PC-9 (cell line): Measurements from ENCODE around the gene TLK2. TPM values are rescaled to one million over a fixed set of nuclear protein-coding genes. Genes with fewer than 3 reads are reported as not detected.

Experiments
- BruUV-seq: library from RNA; stranded (reverse); fragments of 400-500 nt; replicated peaks from 2 replicates; lab custom pipeline; 2021; lab: Mats Ljungman, UMichigan
- CTCF ChIA-PET: fragments of 300-600 bp; sonication (Branson Sonifier 250); formaldehyde crosslinking; loops from one replicate; lab custom pipeline; 2022; ENCODE audit warnings: antibody characterized with exemption; lab: Charles Lee
- POLR2A ChIA-PET: fragments of 300-600 bp; sonication (Branson Sonifier 250); formaldehyde crosslinking; loops from one replicate; lab custom pipeline; 2022; ENCODE audit warnings: antibody characterized with exemption; ENCODE audit not compliant: unreplicated experiment; lab: Charles Lee
- DNase-seq, 2 experiments: peaks; one replicate each; pipeline versions ENCODE4 v3.0.0 to v3.0.0-alpha.2; 2015 to 2022; ENCODE audit warnings: mixed read lengths in 1 of 2
- H2AFZ ChIP-seq: fragments of 200-600 bp; sonication (generic); 2 replicates; pipeline ENCODE4 v1.8.1; 2017; ENCODE audit warnings: antibody characterized with exemption
- H3F3A ChIP-seq: fragments of 200-600 bp; sonication (generic); 2 replicates; pipeline ENCODE4 v1.8.1; 2017; ENCODE audit warnings: antibody characterized with exemption, mild to moderate bottlenecking, low read depth; ENCODE audit not compliant: insufficient read depth
- H3K27ac ChIP-seq: fragments of 200-600 bp; sonication (generic); 2 replicates; pipeline ENCODE4 v1.6.1; 2016; ENCODE audit warnings: mixed run types
- H3K27me3 ChIP-seq: fragments of 200-600 bp; sonication (generic); 2 replicates; pipeline ENCODE4 v1.6.1; 2016; ENCODE audit warnings: low read depth, mixed run types; ENCODE audit not compliant: insufficient read depth
- H3K36me3 ChIP-seq: fragments of 200-600 bp; sonication (generic); 2 replicates; pipeline ENCODE4 v1.6.1; 2016; ENCODE audit warnings: low read depth, mixed run types
- H3K4me1 ChIP-seq: fragments of 200-600 bp; sonication (generic); replicated peaks from 2 replicates; pipeline ENCODE4 v1.6.1; 2016; ENCODE audit warnings: mixed run types; ENCODE audit not compliant: insufficient read depth
- H3K4me2 ChIP-seq: fragments of 200-600 bp; sonication (generic); 2 replicates; pipeline ENCODE4 v1.6.1; 2017; ENCODE audit warnings: mixed run types
- H3K4me3 ChIP-seq: fragments of 200-600 bp; sonication (generic); 2 replicates; pipeline ENCODE4 v1.6.1; 2016; ENCODE audit warnings: mixed run types
- H3K79me2 ChIP-seq: fragments of 200-600 bp; sonication (generic); 2 replicates; pipeline ENCODE4 v1.6.1; 2017; ENCODE audit warnings: low read depth, mixed run types
- H3K9me2 ChIP-seq: fragments of 200-600 bp; sonication (generic); 2 replicates; pipeline ENCODE4 v1.8.1; 2017; ENCODE audit warnings: mild to moderate bottlenecking; ENCODE audit not compliant: insufficient read depth
- H3K9me3 ChIP-seq: fragments of 200-600 bp; sonication (generic); 2 replicates; pipeline ENCODE4 v1.8.1; 2016; ENCODE audit warnings: low read depth; ENCODE audit not compliant: insufficient read depth
- H4K20me1 ChIP-seq: fragments of 200-600 bp; sonication (generic); 2 replicates; pipeline ENCODE4 v1.8.1; 2017; ENCODE audit not compliant: insufficient read depth
- CTCF ChIP-seq: fragments of 200-600 bp; sonication (generic); conservative IDR thresholded peaks from 2 replicates; pipeline ENCODE4 v1.6.1; 2017; ENCODE audit warnings: mixed run types, antibody characterized with exemption, mild to moderate bottlenecking, moderate library complexity
- EZH2 ChIP-seq: fragments of 200-600 bp; sonication (generic); IDR thresholded peaks from 2 replicates; pipeline ENCODE4 v1.8.0; 2017; ENCODE audit warnings: antibody characterized with exemption, low read depth
- intact Hi-C: fragments of 100-400 bp; cut with micrococcal nuclease; formaldehyde crosslinking; loops from one replicate; pipeline ENCODE4 v1.10.0; 2022; ENCODE audit not compliant: unreplicated experiment
- total RNA-seq: library from RNA; stranded (reverse); gene quantifications from 2 replicates; pipeline ENCODE4 v1.2.3, GENCODE V29; 2021

Gene TLK2
- total RNA-seq, 1 experiment from 2014 or later: 40.7 TPM

- ChIA-PET POLR2A (interaction anchor here (0.6 kb wide), 1 partner anchor 489 kb away, joined by 3 read pairs; no protein-coding TSS in a partner anchor), CTCF (interaction anchor here (0.6 kb wide), 2 partner anchors 28 to 1905 kb away, joined by 3 read pairs; no protein-coding TSS in a partner anchor)
- no peaks in the 10 kb centered on the region; the same call in 1 of the 2 replicates for H4K20me1 ChIP-seq
- no peak overlapping the region for H3K4me2 ChIP-seq
- TF ChIP-seq CTCF: no peak
- TF ChIP-seq EZH2: no peak
- H3K4me3 ChIP-seq: no peak overlapping the region
- DNase-seq: peak in 1 of 2 experiments; percentile 42
- H3K36me3 ChIP-seq: peaks cover 30% of the 10 kb centered on the region
- no peaks in the 10 kb centered on the region for H3K9me3 ChIP-seq
- intact Hi-C loops: no loop called here
- H3F3A ChIP-seq: peaks cover 30% of the 10 kb centered on the region
- peaks cover 10% of the 10 kb centered on the region; the same call in 1 of the 2 replicates for H3K79me2 ChIP-seq
- no peak overlapping the region for H2AFZ ChIP-seq
- BruUV-seq: no TSS peak
- peaks cover 46% of the 10 kb centered on the region for H3K4me1 ChIP-seq
- no peaks in the 10 kb centered on the region for H3K9me2 ChIP-seq
- no peaks in the 10 kb centered on the region for H3K27me3 ChIP-seq
- no peak overlapping the region for H3K27ac ChIP-seq
Observed at GRCh38 chr17:62562656-62563055, 84.0 kb downstream of the TLK2 start.

- Histone ChIP-seq H3K36me3 (peaks cover 34% of the 10 kb centered on the region), H3K79me2 (peaks cover 9% of the 10 kb centered on the region; the same call in 1 of the 2 replicates), H3K4me1 (peaks cover 38% of the 10 kb centered on the region), H3K9me2 (no peaks in the 10 kb centered on the region), H3K4me3 (no peak overlapping the region), H4K20me1 (no peaks in the 10 kb centered on the region), H3K4me2 (no peak overlapping the region), H2AFZ (no peak overlapping the region), H3K27me3 (no peaks in the 10 kb centered on the region), H3K9me3 (no peaks in the 10 kb centered on the region), H3K27ac (peak overlapping the region; percentile 9; the same call in 1 of the 2 replicates), H3F3A (peaks cover 28% of the 10 kb centered on the region)
- TF ChIP-seq CTCF (no peak), EZH2 (no peak)
- intact Hi-C loops: no loop called here
- DNase-seq: no peak
- ChIA-PET POLR2A (interaction anchor here (0.7 kb wide), 1 partner anchor 1184 kb away, joined by 8 read pairs; no protein-coding TSS in a partner anchor), CTCF (interaction anchor here (0.6 kb wide), 1 partner anchor 1091 kb away, joined by 4 read pairs; no protein-coding TSS in a partner anchor)
- BruUV-seq: no TSS peak
Observed at GRCh38 chr17:62565817-62566216, 87.2 kb downstream of the TLK2 start.

- Histone ChIP-seq H3K4me2 (no peak overlapping the region), H3K36me3 (peaks cover 28% of the 10 kb centered on the region), H4K20me1 (no peaks in the 10 kb centered on the region), H2AFZ (no peak overlapping the region), H3K79me2 (0 out of 2 replicates have a peak, but pooled peaks cover under 1% of the 10 kb centered on the region), H3K27ac (no peak overlapping the region; the same call in 1 of the 2 replicates), H3K4me1 (peaks cover 29% of the 10 kb centered on the region), H3K9me3 (no peaks in the 10 kb centered on the region), H3F3A (peaks cover 18% of the 10 kb centered on the region), H3K4me3 (no peak overlapping the region), H3K9me2 (no peaks in the 10 kb centered on the region), H3K27me3 (no peaks in the 10 kb centered on the region)
- no TSS peak for BruUV-seq
- ChIA-PET POLR2A (no interaction called here), CTCF (no interaction called here)
- no peak for DNase-seq
- TF ChIP-seq CTCF: no peak
- no peak for TF ChIP-seq EZH2
- intact Hi-C loops: no loop called here
Observed at GRCh38 chr17:62566996-62567578, 88.5 kb downstream of the TLK2 start.
